K562 (cell line): Measurements from ENCODE around the gene TMEM14C. TPM values are rescaled to one million over a fixed set of nuclear protein-coding genes. Genes with fewer than 3 reads are reported as not detected.

Experiments
- BACH1 ChIP-seq: fragments of 200-800 bp; sonication (Bioruptor generic); IDR thresholded peaks from 2 replicates; pipeline ENCODE4 v1.6.1; 2016; ENCODE audit warnings: missing genetic modification characterization, missing compliant biosample characterization
- CBFA2T2 ChIP-seq: fragments of 450-650 bp; conservative IDR thresholded peaks from 2 replicates; pipeline ENCODE4 v1.6.1; 2017; ENCODE audit warnings: mild to moderate bottlenecking
- CHD7 ChIP-seq: fragments of 200-600 bp; sonication (generic); IDR thresholded peaks from one replicate; pipeline ENCODE4 v1.6.1; 2012; ENCODE audit warnings: mild to moderate bottlenecking, low read depth, low read length, inconsistent platforms
- EP400 ChIP-seq: fragments of 450-650 bp; IDR thresholded peaks from 2 replicates; pipeline ENCODE4 v1.6.1; 2017; ENCODE audit warnings: antibody characterized with exemption, mild to moderate bottlenecking, moderate library complexity
- JUN ChIP-seq, 2 experiments: sonication (generic) in 1 of 2; formaldehyde crosslinking in 1 of 2; IDR thresholded peaks; 2 replicates each; pipeline versions ENCODE4 v1.6.1 to v1.8.0; 2012 to 2022; ENCODE audit warnings: borderline replicate concordance in 2 of 2, mild to moderate bottlenecking in 2 of 2, improper control_type of control experiment in 1 of 2, low read depth in 1 of 2, low read length in 1 of 2, missing genetic modification reagents in 1 of 2
- MEF2A ChIP-seq: IDR thresholded peaks from 2 replicates; pipeline ENCODE4 v1.6.1; 2011; ENCODE audit warnings: low read depth, mild to moderate bottlenecking, low read length, moderate library complexity; ENCODE audit not compliant: control insufficient read depth
- NUFIP1 ChIP-seq: fragments of 450-650 bp; IDR thresholded peaks from 2 replicates; pipeline ENCODE4 v1.6.1; 2018; ENCODE audit not compliant: partially characterized antibody
- PCBP1 ChIP-seq: fragments of 200-400 bp; formaldehyde crosslinking; IDR thresholded peaks from 2 replicates; pipeline ENCODE4 v1.6.1; 2018; ENCODE audit warnings: mild to moderate bottlenecking, low read depth, low read length; ENCODE audit not compliant: poor library complexity, severe bottlenecking
- PCBP2 ChIP-seq: fragments of 200-400 bp; formaldehyde crosslinking; IDR thresholded peaks from 2 replicates; pipeline ENCODE4 v1.6.1; 2018; ENCODE audit warnings: low read length, low read depth, mild to moderate bottlenecking, moderate library complexity; ENCODE audit not compliant: poor library complexity, severe bottlenecking
- SRSF7 ChIP-seq: fragments of 200-400 bp; formaldehyde crosslinking; optimal IDR thresholded peaks from 2 replicates; pipeline ENCODE3; 2017; ENCODE audit warnings: mild to moderate bottlenecking, low read depth, low read length
- TCF7 ChIP-seq: sonication (generic); IDR thresholded peaks from 2 replicates; pipeline ENCODE4 v1.6.1; 2016; ENCODE audit warnings: antibody characterized with exemption, borderline replicate concordance
- ZNF217 ChIP-seq: sonication (generic); formaldehyde crosslinking; IDR thresholded peaks from 2 replicates; pipeline ENCODE4 v1.8.0; 2022; ENCODE audit warnings: mild to moderate bottlenecking, missing genetic modification reagents
- ZNF551 ChIP-seq: fragments of 250-450 bp; sonication (Bioruptor Pico); IDR thresholded peaks from 2 replicates; pipeline ENCODE4 v1.5.0; 2021; ENCODE audit warnings: mild to moderate bottlenecking, moderate library complexity
- ZNF764 ChIP-seq: fragments of 250-450 bp; sonication (Bioruptor Pico); IDR thresholded peaks from 2 replicates; pipeline ENCODE4 v1.4.0; 2020; ENCODE audit warnings: low read depth, mild to moderate bottlenecking, moderate library complexity
- polyA plus RNA-seq, 8 experiments: library from polyadenylated mRNA; depleted of rRNA in 4 of 8; stranded (reverse) in 5 of 8; unstranded in 3 of 8; fragments of >200 nt; fragmentation: Nextera tagmentation in 2 of 8; fragmentation: Illumina TruSeq in 1 of 8; extraction: Ambion mirVana in 2 of 8; extraction: Trizol in 1 of 8; gene quantifications; 2 replicates each; pipeline versions ENCODE4 v1.2.1 to v1.2.3, GENCODE V29; 2011 to 2014; ENCODE audit warnings: inconsistent platforms in 1 of 8, missing spikeins in 1 of 8
- total RNA-seq, 7 experiments: library from RNA; depleted of rRNA in 6 of 7; stranded (reverse); fragments of >200 nt in 6 of 7; fragmentation: Illumina TruSeq in 2 of 7; extraction: Trizol in 2 of 7; gene quantifications; 2 replicates each; pipeline versions ENCODE4 v1.2.1 to v1.2.3, GENCODE V29; 2011 to 2021; ENCODE audit warnings: low replicate concordance in 1 of 7
- TF ChIP-seq, protein P1 (sequence below): fragments of 450-650 bp; formaldehyde crosslinking; IDR thresholded peaks from 2 replicates; pipeline ENCODE4 v1.4.0; 2022; ENCODE audit warnings: missing genetic modification characterization

The TMEM14C gene
- total and polyA plus RNA-seq, 9 of the 15 experiments (the other 6 are each of a cell fraction or from before 2014, with no cell fraction given) = 151 to 496 (median 263) TPM

DNA sequence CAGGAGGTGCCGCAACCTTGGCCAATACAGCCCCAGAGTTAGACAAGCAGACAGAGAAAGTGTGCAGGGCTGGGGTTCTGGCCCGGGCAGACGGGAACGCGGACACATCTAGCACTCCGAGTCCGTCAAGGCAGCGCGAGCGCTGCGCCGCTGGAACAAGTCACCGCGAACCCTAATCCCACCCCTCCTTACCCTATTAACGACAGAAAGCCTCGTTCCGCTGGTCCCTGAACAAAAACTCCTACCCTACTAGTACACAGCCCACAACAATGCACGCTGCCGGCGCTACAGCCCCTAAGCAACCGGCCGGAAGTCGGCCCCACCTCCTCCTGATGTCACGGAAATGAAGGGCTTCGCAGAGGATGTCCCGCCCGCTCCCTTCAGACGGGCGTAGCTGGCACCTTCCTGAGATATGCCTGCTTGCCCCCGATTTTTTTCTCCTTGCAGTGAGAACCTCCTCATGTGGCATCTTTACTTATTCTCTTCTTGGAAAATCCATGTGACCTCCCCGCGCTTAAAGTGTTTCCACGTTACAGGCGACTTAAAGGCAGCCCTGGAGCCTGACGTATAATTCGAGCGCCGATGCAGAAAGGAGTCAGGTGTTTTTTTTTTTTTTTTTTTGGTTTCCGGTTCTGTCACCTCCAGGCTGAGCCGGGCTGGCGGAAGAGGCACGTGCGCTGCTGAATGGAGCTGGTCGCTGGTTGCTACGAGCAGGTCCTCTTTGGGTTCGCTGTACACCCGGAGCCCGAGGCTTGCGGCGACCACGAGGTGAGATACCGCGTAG lies 28.4 kb upstream of the TMEM14C start, which contains the start of the genes C6orf52 and PAK1IP1 (continued):
- TF ChIP-seq CHD7 (no peak), TCF7 (no peak), ZNF217 (CRISPR knock-in tag) (no peak), SRSF7 (no peak), BACH1 (tag) (peak; percentile 99), JUN (IDR thresholded peaks at IDR 0.05; ENCODE audit: borderline replicate concordance, low read depth, low read length) (peak; percentile 85; the same call in 1 of the 2 replicates), JUN (CRISPR knock-in tag; IDR thresholded peaks at IDR 0.05; ENCODE audit: borderline replicate concordance) (no peak), ZNF764 (no peak), PCBP2 (no peak), EP400 (peak; percentile 99), NUFIP1 (no peak), PCBP1 (no peak), CBFA2T2 (0 out of 2 replicates have a peak, but pooled peaks have one; percentile 5), MEF2A (no peak; the same call in 1 of the 2 replicates), ZNF551 (CRISPR knock-in tag) (no peak)
- TF ChIP-seq, protein P1, sequence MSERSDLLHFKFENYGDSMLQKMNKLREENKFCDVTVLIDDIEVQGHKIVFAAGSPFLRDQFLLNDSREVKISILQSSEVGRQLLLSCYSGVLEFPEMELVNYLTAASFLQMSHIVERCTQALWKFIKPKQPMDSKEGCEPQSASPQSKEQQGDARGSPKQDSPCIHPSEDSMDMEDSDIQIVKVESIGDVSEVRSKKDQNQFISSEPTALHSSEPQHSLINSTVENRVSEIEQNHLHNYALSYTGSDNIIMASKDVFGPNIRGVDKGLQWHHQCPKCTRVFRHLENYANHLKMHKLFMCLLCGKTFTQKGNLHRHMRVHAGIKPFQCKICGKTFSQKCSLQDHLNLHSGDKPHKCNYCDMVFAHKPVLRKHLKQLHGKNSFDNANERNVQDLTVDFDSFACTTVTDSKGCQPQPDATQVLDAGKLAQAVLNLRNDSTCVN (CRISPR knock-in tag) = peak; percentile 78; the same call in 1 of the 2 replicates
